Right atrium auricular region (tissue), 2 donors: ENCODE data around the gene CMTM4. TPM values are rescaled to one million over a fixed set of nuclear protein-coding genes. Genes with fewer than 3 reads are reported as not detected.
A peak's percentile ranks its signal among the peaks of the same experiment; 100 is the strongest.

Experiments used
- DNase-seq: peaks from one replicate; pipeline ENCODE4 v3.0.0-alpha.2; 2019; ENCODE audit warnings: low spot score
- H3K27ac ChIP-seq, 2 donors: fragments of 200-600 bp; sonication (generic); 1 replicate in 1 of 2; 2 replicates in 1 of 2; pipeline ENCODE4 v1.5.1; 2016 to 2019
- H3K27me3 ChIP-seq, 2 donors: fragments of 200-600 bp; sonication (generic); one replicate each; pipeline versions ENCODE4 v1.5.1 to v1.6.0; 2017 to 2019
- H3K36me3 ChIP-seq: fragments of 200-600 bp; sonication (generic); one replicate; pipeline ENCODE4 v1.5.1; 2016
- H3K4me1 ChIP-seq, 2 donors: fragments of 200-600 bp; sonication (generic); one replicate each; pipeline versions ENCODE4 v1.5.1 to v1.6.0; 2017 to 2019
- H3K4me3 ChIP-seq, 2 donors: fragments of 200-600 bp; sonication (generic); 1 replicate in 1 of 2; 2 replicates in 1 of 2; pipeline ENCODE4 v1.5.1; 2017 to 2019; ENCODE audit warnings: mild to moderate bottlenecking in 1 of 2, moderate library complexity in 1 of 2
- H3K9me3 ChIP-seq, 2 donors: fragments of 200-600 bp; sonication (generic); one replicate each; pipeline ENCODE4 v1.5.1; 2019
- CTCF ChIP-seq, 2 donors: fragments of 200-600 bp; sonication (generic); IDR thresholded peaks; one replicate each; pipeline ENCODE4 v1.5.1; 2019; ENCODE audit warnings: antibody characterized with exemption in 2 of 2
- total RNA-seq, 2 donors: library from RNA; depleted of rRNA; stranded (reverse); fragments of >200 nt; gene quantifications; one replicate each; pipeline ENCODE4 v1.1.0, GENCODE V29; 2016

The CMTM4 gene
- total RNA-seq, 2 donors from 2014 or later, result 7.5 to 15.2 TPM

GRCh38 chr16:66580605-66581209, 115.8 kb downstream of the CMTM4 start:
- TF ChIP-seq CTCF (IDR thresholded peaks at IDR 0.05), result no peak
- no peak for DNase-seq
- H3K27ac ChIP-seq, result no peak overlapping the region
- H3K4me1 ChIP-seq, result peaks cover 0 to 12% of the 10 kb centered on the region in 2 donors
- H3K36me3 ChIP-seq, result no peaks in the 10 kb centered on the region
- H3K27me3 ChIP-seq, result no peaks in the 10 kb centered on the region
- H3K9me3 ChIP-seq, result no peaks in the 10 kb centered on the region
- no peak overlapping the region for H3K4me3 ChIP-seq

GRCh38 chr16:66578651-66579531, 117.7 kb downstream of the CMTM4 start, which contains the start of gene CMTM2:
CMTM2 (plus strand) TSS chr16:66579463; CDS start chr16:66579608, 145 bp downstream.
- no peak for TF ChIP-seq CTCF (IDR thresholded peaks at IDR 0.05)
- DNase-seq, result no peak
- Histone ChIP-seq H3K36me3 (no peaks in the 10 kb centered on the region), H3K27ac (no peak within 1 kb of the TSS), H3K27me3 (no peaks in the 10 kb centered on the region), H3K4me3 (peak within 1 kb of the TSS; percentile 8 to 39), H3K4me1 (peaks cover 0 to 12% of the 10 kb centered on the region in 2 donors), H3K9me3 (no peaks in the 10 kb centered on the region)

GRCh38 chr16:66576296-66576695, 120.2 kb downstream of the CMTM4 start:
- H3K4me3 ChIP-seq, result no peak overlapping the region
- DNase-seq, result no peak
- TF ChIP-seq CTCF (IDR thresholded peaks at IDR 0.05), result no peak
- H3K27ac ChIP-seq, result no peak overlapping the region
- peaks cover 0 to 12% of the 10 kb centered on the region in 2 donors for H3K4me1 ChIP-seq
- no peaks in the 10 kb centered on the region for H3K36me3 ChIP-seq
- H3K9me3 ChIP-seq, result no peaks in the 10 kb centered on the region
- no peaks in the 10 kb centered on the region for H3K27me3 ChIP-seq

- H3K9me3 ChIP-seq, result no peaks in the 10 kb centered on the region
- peaks cover 0 to 12% of the 10 kb centered on the region in 2 donors for H3K4me1 ChIP-seq
- no peak for TF ChIP-seq CTCF (IDR thresholded peaks at IDR 0.05)
- no peak for DNase-seq
- no peak overlapping the region for H3K4me3 ChIP-seq
- H3K36me3 ChIP-seq, result no peaks in the 10 kb centered on the region
- no peaks in the 10 kb centered on the region for H3K27me3 ChIP-seq
- H3K27ac ChIP-seq, result no peak overlapping the region
These were observed 121.5 kb downstream of the CMTM4 start for GRCh38 chr16:66575060-66575459.

DNA sequence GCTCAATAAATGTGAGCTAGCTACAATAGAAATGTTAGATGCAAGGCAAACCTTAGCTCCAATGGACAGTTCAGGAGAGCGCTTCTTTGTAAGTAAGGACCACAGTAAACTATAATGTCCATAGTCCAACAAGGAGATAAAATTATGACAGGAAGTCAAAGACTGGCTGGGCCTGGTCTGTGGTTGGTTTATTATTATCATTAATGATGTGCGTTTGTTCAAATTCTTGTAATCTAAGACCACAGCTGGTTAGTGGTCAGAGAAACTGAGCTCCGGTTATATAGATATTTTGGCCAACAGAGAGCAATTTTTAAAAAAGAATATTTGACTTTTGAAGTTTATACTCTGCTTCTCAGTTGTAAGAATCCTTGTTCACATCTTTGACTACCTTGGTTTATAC, 122.0 kb downstream of the CMTM4 start:
- H3K9me3 ChIP-seq, result no peaks in the 10 kb centered on the region
- H3K27ac ChIP-seq, result no peak overlapping the region
- H3K27me3 ChIP-seq, result no peaks in the 10 kb centered on the region
- no peak for TF ChIP-seq CTCF (IDR thresholded peaks at IDR 0.05)
- H3K4me3 ChIP-seq, result no peak overlapping the region
- H3K36me3 ChIP-seq, result no peaks in the 10 kb centered on the region
- H3K4me1 ChIP-seq, result peaks cover 0 to 12% of the 10 kb centered on the region in 2 donors
- no peak for DNase-seq
